HG03571 (cell line): ENCODE data around the gene PCBP3.
"Not testable (repeated sequence)": the region's sequence is repeated elsewhere in the genome, so short reads cannot be mapped to it uniquely, and the experiment has no call there.

Experiments
- ATAC-seq: cut with Tn5 transposase; IDR thresholded peaks from one replicate; pipeline ENCODE4 v1.9.1; 2021; ENCODE audit not compliant: unreplicated experiment

PCBP3 gene

GRCh38 chr21:45802956-45803617, 159.6 kb downstream of the PCBP3 start:
- no peak for ATAC-seq

GRCh38 chr21:45803618-45804340, 160.3 kb downstream of the PCBP3 start:
- ATAC-seq: no peak

GRCh38 chr21:45804809-45805313, 161.3 kb downstream of the PCBP3 start:
- no peak for ATAC-seq

GRCh38 chr21:45805321-45805720, 161.8 kb downstream of the PCBP3 start:
- no peak for ATAC-seq

GRCh38 chr21:45806042-45806441, 162.5 kb downstream of the PCBP3 start:
- ATAC-seq: no peak

GRCh38 chr21:45808663-45809062, 165.1 kb downstream of the PCBP3 start:
- ATAC-seq: not testable (repeated sequence)

GRCh38 chr21:45809421-45809820, 165.9 kb downstream of the PCBP3 start:
- ATAC-seq: no peak

- no peak for ATAC-seq
Observed at GRCh38 chr21:45811136-45811535, 167.6 kb downstream of the PCBP3 start.

GRCh38 chr21:45814210-45814940, 170.8 kb downstream of the PCBP3 start:
- ATAC-seq: not testable (repeated sequence)

GRCh38 chr21:45815781-45816180, 172.3 kb downstream of the PCBP3 start:
- not testable (repeated sequence) for ATAC-seq

GRCh38 chr21:45816794-45817193, 173.3 kb downstream of the PCBP3 start:
- ATAC-seq: no peak

- no peak for ATAC-seq
Observed at GRCh38 chr21:45817345-45817744, 173.8 kb downstream of the PCBP3 start.

- no peak for ATAC-seq
Observed at GRCh38 chr21:45818276-45818903, 174.9 kb downstream of the PCBP3 start.

- no peak for ATAC-seq
Observed at GRCh38 chr21:45818904-45819285, 175.4 kb downstream of the PCBP3 start.

GRCh38 chr21:45819478-45820170, 176.1 kb downstream of the PCBP3 start:
- no peak for ATAC-seq

- no peak for ATAC-seq
Observed at GRCh38 chr21:45820171-45821091, 176.9 kb downstream of the PCBP3 start.

- ATAC-seq: no peak
Observed at GRCh38 chr21:45821315-45821962, 177.9 kb downstream of the PCBP3 start.

GRCh38 chr21:45821998-45822397, 178.5 kb downstream of the PCBP3 start:
- ATAC-seq: no peak

GRCh38 chr21:45822429-45823099, 179.0 kb downstream of the PCBP3 start:
- ATAC-seq: no peak
